ENCODE results near the gene ZNF282.

ZNF282 gene

DNA sequence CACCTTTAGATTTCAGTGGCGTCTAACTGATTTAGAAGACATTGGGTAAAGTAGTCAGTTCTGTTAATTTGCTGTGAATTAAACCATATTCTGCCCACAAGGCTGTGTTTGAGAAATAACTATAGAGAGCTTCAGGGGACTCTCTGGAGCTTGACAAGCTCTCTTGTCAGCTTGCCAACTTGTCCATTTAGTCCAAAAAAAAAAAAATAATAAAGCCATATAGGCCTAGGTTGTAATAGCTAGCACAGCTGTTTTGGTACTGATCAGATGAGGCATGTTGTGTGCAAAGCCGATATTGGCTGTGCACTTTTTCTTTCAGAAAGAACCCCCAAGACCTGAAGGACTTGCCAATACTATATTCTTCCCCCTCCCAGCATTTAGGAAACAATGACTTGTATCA, 20.2 kb upstream of the ZNF282 start:
- H3K4me3 ChIP-seq (ENCODE audit: low read depth, low read length), result no peak overlapping the region
- in situ Hi-C loops (cut with HindIII; ENCODE audit: low sequenced_read_pairs), result no loop called here
- DNase-seq (ENCODE audit: low read depth, low spot score), result no peak
- TF ChIP-seq, protein P1, sequence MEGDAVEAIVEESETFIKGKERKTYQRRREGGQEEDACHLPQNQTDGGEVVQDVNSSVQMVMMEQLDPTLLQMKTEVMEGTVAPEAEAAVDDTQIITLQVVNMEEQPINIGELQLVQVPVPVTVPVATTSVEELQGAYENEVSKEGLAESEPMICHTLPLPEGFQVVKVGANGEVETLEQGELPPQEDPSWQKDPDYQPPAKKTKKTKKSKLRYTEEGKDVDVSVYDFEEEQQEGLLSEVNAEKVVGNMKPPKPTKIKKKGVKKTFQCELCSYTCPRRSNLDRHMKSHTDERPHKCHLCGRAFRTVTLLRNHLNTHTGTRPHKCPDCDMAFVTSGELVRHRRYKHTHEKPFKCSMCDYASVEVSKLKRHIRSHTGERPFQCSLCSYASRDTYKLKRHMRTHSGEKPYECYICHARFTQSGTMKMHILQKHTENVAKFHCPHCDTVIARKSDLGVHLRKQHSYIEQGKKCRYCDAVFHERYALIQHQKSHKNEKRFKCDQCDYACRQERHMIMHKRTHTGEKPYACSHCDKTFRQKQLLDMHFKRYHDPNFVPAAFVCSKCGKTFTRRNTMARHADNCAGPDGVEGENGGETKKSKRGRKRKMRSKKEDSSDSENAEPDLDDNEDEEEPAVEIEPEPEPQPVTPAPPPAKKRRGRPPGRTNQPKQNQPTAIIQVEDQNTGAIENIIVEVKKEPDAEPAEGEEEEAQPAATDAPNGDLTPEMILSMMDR (IDR thresholded peaks at IDR 0.05; ENCODE audit: low read depth, low read length), result no peak

DNA sequence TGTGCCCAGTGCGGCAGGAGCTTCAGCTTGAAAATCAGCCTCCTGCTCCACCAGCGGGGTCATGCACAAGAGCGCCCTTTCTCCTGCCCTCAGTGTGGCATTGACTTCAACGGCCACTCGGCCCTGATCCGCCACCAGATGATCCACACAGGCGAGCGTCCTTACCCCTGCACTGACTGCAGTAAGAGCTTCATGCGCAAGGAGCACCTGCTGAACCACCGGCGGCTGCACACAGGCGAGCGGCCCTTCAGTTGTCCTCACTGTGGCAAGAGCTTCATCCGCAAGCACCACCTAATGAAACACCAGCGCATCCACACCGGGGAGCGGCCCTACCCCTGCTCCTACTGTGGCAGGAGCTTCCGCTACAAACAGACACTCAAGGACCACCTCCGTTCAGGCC, 16.1 kb upstream of the ZNF282 start:
- DNase-seq (ENCODE audit: low read depth, low spot score), result no peak
- H3K4me3 ChIP-seq (ENCODE audit: low read depth, low read length), result no peak overlapping the region
- TF ChIP-seq, protein P1 (IDR thresholded peaks at IDR 0.05; ENCODE audit: low read depth, low read length), result no peak
- in situ Hi-C loops (cut with HindIII; ENCODE audit: low sequenced_read_pairs), result no loop called here

DNA sequence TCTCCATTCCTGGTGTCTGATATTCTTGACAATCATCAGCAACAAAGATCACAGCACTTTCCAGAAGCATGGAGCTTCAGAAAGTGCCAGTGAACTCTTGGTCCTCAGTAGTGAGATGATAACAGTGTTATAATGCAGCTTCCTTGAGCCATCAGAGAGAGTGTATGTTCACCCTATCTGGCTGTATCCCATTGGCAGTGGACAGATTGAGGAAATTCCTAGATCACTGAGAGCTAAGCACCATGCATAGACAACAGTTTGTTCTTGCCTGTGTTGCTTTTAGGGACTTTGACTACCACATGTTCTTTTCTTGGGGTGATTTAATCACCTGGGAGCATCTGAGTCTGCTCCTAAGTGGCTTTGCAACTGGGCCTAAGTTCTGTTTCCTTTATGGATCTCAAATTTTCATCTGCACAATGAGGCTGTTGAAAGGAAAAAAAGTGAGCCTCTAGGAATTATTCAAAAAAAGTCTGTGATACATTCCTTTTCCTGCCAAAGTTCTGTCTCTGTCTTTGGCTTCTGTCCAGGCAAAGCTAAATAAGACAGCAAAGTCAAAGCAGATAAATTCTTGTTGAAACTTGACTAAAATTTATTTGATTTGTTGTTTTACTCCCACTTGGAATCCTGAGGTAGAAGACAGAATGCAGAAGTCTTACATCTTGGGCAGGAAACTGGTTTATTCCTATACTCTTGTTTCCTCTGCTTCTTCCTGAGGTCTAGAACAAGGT, 14.5 kb upstream of the ZNF282 start:
- in situ Hi-C loops (cut with HindIII; ENCODE audit: low sequenced_read_pairs), result no loop called here
- TF ChIP-seq, protein P1 (IDR thresholded peaks at IDR 0.05; ENCODE audit: low read depth, low read length), result no peak
- DNase-seq (ENCODE audit: low read depth, low spot score), result no peak
- no peak overlapping the region for H3K4me3 ChIP-seq (ENCODE audit: low read depth, low read length)

DNA sequence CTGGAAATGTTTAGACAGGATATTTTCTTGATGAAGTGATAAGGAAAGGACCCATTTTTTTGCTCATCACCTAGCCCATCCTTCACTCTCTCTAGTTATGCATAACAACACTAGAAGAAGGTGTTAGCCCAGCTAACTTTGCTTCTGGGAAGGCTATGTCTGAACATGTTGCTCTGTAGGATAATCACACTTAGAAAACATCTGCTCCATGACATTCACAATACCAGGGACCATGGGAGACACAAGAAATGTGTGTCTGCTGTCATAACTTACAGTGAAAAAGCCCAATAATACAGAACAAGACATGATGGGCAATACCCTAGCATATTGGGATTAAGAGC, 13.9 kb upstream of the ZNF282 start:
- TF ChIP-seq, protein P1 (IDR thresholded peaks at IDR 0.05; ENCODE audit: low read depth, low read length), result no peak
- no peak overlapping the region for H3K4me3 ChIP-seq (ENCODE audit: low read depth, low read length)
- DNase-seq (ENCODE audit: low read depth, low spot score), result no peak
- in situ Hi-C loops (cut with HindIII; ENCODE audit: low sequenced_read_pairs), result no loop called here

DNA sequence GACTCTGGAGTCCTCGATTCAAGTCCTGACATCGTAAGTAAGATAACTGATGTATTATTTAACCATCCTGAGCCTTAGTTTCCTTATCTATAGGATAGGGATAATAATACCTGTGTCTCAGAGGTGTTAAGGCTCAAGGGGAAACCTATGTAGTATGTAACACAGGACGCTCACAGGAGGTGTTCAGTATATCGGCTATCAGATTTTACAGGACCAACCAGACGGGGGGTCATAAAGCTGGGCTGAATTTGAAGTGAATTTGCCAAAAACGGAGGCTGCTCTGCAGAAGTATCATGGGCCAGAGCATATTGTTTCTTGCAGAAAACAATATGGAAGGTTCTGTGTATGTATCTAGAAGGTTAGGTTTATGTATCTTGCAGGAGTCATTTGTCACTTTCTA, 11.1 kb upstream of the ZNF282 start:
- in situ Hi-C loops (cut with HindIII; ENCODE audit: low sequenced_read_pairs), result no loop called here
- TF ChIP-seq, protein P1 (IDR thresholded peaks at IDR 0.05; ENCODE audit: low read depth, low read length), result no peak
- DNase-seq (ENCODE audit: low read depth, low spot score), result no peak
- H3K4me3 ChIP-seq (ENCODE audit: low read depth, low read length), result no peak overlapping the region

DNA sequence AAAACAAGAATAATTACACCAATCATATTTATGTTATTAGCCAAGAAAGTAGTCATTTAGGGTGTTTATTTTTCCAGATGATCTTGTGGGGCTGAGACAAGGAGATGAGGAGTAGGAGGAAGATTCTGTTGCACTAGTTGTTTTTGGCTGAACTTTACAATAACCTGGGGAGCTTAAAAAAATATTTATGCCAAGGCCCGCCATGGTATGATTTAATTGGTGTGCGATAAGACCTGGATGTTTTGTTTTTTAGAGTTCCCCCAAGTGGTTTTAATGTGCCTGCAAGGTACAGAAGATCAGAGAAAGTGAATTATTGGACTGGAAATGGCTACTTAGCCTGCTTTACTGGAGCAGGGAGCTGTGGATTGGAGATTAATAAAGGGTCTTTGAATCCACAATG, 7.1 kb upstream of the ZNF282 start:
- H3K4me3 ChIP-seq (ENCODE audit: low read depth, low read length), result no peak overlapping the region
- DNase-seq (ENCODE audit: low read depth, low spot score), result no peak
- TF ChIP-seq, protein P1 (IDR thresholded peaks at IDR 0.05; ENCODE audit: low read depth, low read length), result no peak
- in situ Hi-C loops (cut with HindIII; ENCODE audit: low sequenced_read_pairs), result no loop called here
